GM19395 (cell line): Measurements from ENCODE around the gene KLF3.
A peak's percentile ranks its signal among the peaks of the same experiment; 100 is the strongest.

Experiments
- ATAC-seq: cut with Tn5 transposase; IDR thresholded peaks from one replicate; pipeline ENCODE4 v1.9.1; 2021; ENCODE audit warnings: mild to moderate bottlenecking, moderate library complexity; ENCODE audit not compliant: unreplicated experiment

Gene KLF3

GRCh38 chr4:38654273-38654672, 9.7 kb upstream of the KLF3 start:
- no peak for ATAC-seq

GRCh38 chr4:38656111-38656510, 7.9 kb upstream of the KLF3 start:
- ATAC-seq: no peak

- ATAC-seq: no peak
Observed at GRCh38 chr4:38659346-38659745, 4.7 kb upstream of the KLF3 start.

GRCh38 chr4:38660838-38661237, 3.2 kb upstream of the KLF3 start:
- ATAC-seq: no peak

- ATAC-seq: no peak
Observed at GRCh38 chr4:38661371-38661770, 2.6 kb upstream of the KLF3 start.

GRCh38 chr4:38662522-38663089, 1.4 kb upstream of the KLF3 start:
- ATAC-seq: no peak

GRCh38 chr4:38663090-38663800, 754 bp upstream of the KLF3 start:
- ATAC-seq: peak; percentile 44

GRCh38 chr4:38664706-38665401, 855 bp downstream of the KLF3 start:
- ATAC-seq: no peak

- no peak for ATAC-seq
Observed at GRCh38 chr4:38665551-38666411, 1.8 kb downstream of the KLF3 start.

GRCh38 chr4:38666766-38667084, 2.7 kb downstream of the KLF3 start:
- no peak for ATAC-seq

- ATAC-seq: peak; percentile 31
Observed at GRCh38 chr4:38667085-38667893, 3.3 kb downstream of the KLF3 start.

- no peak for ATAC-seq
Observed at GRCh38 chr4:38668203-38668971, 4.4 kb downstream of the KLF3 start.

GRCh38 chr4:38669208-38669607, 5.2 kb downstream of the KLF3 start:
- ATAC-seq: no peak

- ATAC-seq: no peak
Observed at GRCh38 chr4:38670109-38670901, 6.3 kb downstream of the KLF3 start.

- ATAC-seq: peak; percentile 31
Observed at GRCh38 chr4:38670939-38671591, 7.1 kb downstream of the KLF3 start.

GRCh38 chr4:38671592-38671940, 7.6 kb downstream of the KLF3 start:
- ATAC-seq: no peak

GRCh38 chr4:38672074-38672396, 8.0 kb downstream of the KLF3 start:
- no peak for ATAC-seq

- no peak for ATAC-seq
Observed at GRCh38 chr4:38672397-38673129, 8.6 kb downstream of the KLF3 start.
